ENCODE data around the gene TMEM178A.

Gene TMEM178A

DNA sequence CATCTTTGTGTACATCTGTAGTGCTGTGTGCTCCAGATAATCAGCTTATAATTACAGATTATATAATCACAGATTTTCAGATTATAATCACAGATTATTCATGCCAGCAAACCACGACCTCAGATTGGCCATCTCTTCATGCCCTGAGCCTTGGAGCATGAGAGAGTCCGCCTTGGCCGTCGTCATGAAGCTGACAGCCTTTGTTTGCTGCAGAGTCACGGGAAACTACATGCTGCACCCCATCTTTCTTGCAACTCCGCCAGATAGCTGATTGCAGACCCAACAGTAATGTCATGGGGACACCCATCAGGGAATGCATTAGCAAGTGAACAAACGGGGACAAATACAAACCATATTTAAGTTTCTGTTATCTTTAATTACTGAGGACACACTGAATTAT is 7.3 kb downstream of the TMEM178A start:
- DNase-seq (ENCODE audit: low read depth) = no peak
- TF ChIP-seq, protein P1, sequence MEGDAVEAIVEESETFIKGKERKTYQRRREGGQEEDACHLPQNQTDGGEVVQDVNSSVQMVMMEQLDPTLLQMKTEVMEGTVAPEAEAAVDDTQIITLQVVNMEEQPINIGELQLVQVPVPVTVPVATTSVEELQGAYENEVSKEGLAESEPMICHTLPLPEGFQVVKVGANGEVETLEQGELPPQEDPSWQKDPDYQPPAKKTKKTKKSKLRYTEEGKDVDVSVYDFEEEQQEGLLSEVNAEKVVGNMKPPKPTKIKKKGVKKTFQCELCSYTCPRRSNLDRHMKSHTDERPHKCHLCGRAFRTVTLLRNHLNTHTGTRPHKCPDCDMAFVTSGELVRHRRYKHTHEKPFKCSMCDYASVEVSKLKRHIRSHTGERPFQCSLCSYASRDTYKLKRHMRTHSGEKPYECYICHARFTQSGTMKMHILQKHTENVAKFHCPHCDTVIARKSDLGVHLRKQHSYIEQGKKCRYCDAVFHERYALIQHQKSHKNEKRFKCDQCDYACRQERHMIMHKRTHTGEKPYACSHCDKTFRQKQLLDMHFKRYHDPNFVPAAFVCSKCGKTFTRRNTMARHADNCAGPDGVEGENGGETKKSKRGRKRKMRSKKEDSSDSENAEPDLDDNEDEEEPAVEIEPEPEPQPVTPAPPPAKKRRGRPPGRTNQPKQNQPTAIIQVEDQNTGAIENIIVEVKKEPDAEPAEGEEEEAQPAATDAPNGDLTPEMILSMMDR (IDR thresholded peaks at IDR 0.05; ENCODE audit: low read depth, low read length, missing control alignments) = no peak

DNA sequence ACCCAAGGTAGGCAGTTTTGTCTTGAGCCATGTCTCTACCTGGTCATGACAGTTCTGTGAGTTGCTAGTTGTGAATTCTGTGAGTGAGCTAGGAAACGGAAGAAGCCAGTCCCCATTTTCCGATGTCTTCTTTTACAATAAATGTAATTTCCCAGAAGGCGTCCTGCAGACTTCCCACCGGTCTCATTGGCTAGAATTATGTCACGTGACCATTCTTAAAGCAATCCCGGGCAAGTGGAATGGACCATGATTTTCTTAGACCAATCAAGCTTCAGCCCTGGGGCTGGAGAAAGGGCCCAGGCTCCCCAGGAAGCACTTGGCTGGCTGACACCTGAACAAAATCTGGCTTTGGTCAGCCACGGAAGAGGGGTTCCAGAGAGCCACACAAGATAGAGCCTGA is 10.6 kb downstream of the TMEM178A start:
- TF ChIP-seq, protein P1 (IDR thresholded peaks at IDR 0.05; ENCODE audit: low read depth, low read length, missing control alignments) = no peak
- DNase-seq (ENCODE audit: low read depth) = no peak
- H3K4me3 ChIP-seq (ENCODE audit: low read depth, low read length) = no peak overlapping the region

More for the DNA sequence above, 7.3 kb downstream of the TMEM178A start:
- H3K4me3 ChIP-seq (ENCODE audit: low read depth, low read length) = no peak overlapping the region

GRCh38 chr2:39678170-39678569 is 12.5 kb downstream of the TMEM178A start:
- no peak overlapping the region for H3K4me3 ChIP-seq (ENCODE audit: low read depth, low read length)
- TF ChIP-seq, protein P1 (IDR thresholded peaks at IDR 0.05; ENCODE audit: low read depth, low read length, missing control alignments) = no peak
- DNase-seq (ENCODE audit: low read depth) = no peak

- TF ChIP-seq, protein P1 (IDR thresholded peaks at IDR 0.05; ENCODE audit: low read depth, low read length, missing control alignments) = no peak
- no peak for DNase-seq (ENCODE audit: low read depth)
- no peak overlapping the region for H3K4me3 ChIP-seq (ENCODE audit: low read depth, low read length)
These were observed 14.1 kb downstream of the TMEM178A start for GRCh38 chr2:39679805-39680204.

GRCh38 chr2:39682066-39682692 is 16.5 kb downstream of the TMEM178A start:
- TF ChIP-seq, protein P1 (IDR thresholded peaks at IDR 0.05; ENCODE audit: low read depth, low read length, missing control alignments) = no peak
- H3K4me3 ChIP-seq (ENCODE audit: low read depth, low read length) = no peak overlapping the region
- DNase-seq (ENCODE audit: low read depth) = no peak

DNA sequence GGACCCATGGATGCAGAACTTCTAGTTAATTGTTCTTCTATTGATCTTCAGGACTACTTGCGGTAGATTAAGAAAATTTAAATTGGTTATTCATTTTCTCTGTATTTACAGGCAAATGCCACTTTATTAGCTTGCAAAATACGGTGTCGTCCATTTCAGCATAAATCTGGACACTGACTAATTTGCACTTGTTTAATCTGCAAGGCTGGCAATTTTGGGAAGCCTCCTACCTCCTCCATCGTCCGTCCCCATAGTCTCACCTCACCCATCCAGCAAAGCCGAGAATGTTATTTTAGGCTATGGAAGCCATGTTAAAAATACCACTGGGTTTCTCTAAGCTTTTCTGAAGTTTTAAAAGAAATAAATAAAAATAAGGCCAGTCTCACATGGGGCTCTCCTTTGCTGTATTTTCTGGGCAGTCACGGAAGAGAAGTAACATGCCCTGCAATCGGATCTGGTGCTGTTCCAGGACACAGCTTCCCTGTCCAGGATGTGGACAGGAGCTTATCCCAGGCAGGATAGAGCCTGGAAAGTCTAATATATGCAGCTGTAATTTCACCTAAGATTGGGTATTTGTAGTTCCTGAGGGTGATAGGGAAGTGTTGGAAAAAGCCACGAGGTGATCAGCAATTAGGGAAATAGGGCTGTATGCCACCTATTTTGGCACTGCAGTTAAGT is 17.4 kb downstream of the TMEM178A start:
- H3K4me3 ChIP-seq (ENCODE audit: low read depth, low read length) = no peak overlapping the region
- DNase-seq (ENCODE audit: low read depth) = no peak
- TF ChIP-seq, protein P1 (IDR thresholded peaks at IDR 0.05; ENCODE audit: low read depth, low read length, missing control alignments) = no peak

DNA sequence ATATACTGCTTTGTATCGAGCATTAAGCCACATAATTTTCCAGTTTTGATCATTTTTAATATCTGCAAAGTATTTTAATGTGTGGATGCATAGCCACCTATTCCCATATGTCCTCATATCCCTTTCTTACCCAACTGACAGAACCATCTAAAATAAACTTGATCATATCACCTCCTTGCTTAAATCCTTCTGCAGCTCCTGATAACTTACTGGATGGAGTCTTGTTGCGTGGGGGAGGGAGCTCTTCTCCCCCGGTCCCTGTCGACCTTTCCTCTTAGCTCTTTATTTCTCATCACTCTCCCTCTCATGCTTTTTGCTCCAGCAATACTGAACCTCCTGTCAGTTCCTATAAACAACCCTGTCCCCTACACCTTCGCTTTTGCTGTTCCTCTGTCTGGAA is 18.7 kb downstream of the TMEM178A start:
- DNase-seq (ENCODE audit: low read depth) = no peak
- no peak overlapping the region for H3K4me3 ChIP-seq (ENCODE audit: low read depth, low read length)
- TF ChIP-seq, protein P1 (IDR thresholded peaks at IDR 0.05; ENCODE audit: low read depth, low read length, missing control alignments) = no peak

Data from GM12864 (cell line).